Omental fat pad (tissue), 4 donors: Measurements from ENCODE around the gene THOC1. TPM values are rescaled to one million over a fixed set of nuclear protein-coding genes. Genes with fewer than 3 reads are reported as not detected.

Experiments used
- ATAC-seq: fragments of 150-250 bp; one replicate; pipeline ENCODE4 v1.9.1; 2016; ENCODE audit warnings: mild to moderate bottlenecking, moderate library complexity; ENCODE audit not compliant: low FRiP score
- DNase-seq: peaks from one replicate; pipeline ENCODE4 v3.0.0-alpha.2; 2019; ENCODE audit warnings: low spot score
- total RNA-seq, 4 donors: library from RNA; depleted of rRNA; stranded (reverse); fragments of >200 nt; gene quantifications; one replicate each; pipeline ENCODE4 v1.1.0, GENCODE V29; 2016
- TF ChIP-seq, protein P1 (sequence below), 3 donors: fragments of 450-650 bp; IDR thresholded peaks; one replicate each; pipeline ENCODE4 v1.5.1; 2016 to 2017; ENCODE audit warnings: antibody characterized with exemption in 3 of 3, mild to moderate bottlenecking in 3 of 3, moderate library complexity in 2 of 3

Gene THOC1
- total RNA-seq, 4 donors from 2014 or later, result 33.0 to 60.6 (median 45.9) TPM

DNA sequence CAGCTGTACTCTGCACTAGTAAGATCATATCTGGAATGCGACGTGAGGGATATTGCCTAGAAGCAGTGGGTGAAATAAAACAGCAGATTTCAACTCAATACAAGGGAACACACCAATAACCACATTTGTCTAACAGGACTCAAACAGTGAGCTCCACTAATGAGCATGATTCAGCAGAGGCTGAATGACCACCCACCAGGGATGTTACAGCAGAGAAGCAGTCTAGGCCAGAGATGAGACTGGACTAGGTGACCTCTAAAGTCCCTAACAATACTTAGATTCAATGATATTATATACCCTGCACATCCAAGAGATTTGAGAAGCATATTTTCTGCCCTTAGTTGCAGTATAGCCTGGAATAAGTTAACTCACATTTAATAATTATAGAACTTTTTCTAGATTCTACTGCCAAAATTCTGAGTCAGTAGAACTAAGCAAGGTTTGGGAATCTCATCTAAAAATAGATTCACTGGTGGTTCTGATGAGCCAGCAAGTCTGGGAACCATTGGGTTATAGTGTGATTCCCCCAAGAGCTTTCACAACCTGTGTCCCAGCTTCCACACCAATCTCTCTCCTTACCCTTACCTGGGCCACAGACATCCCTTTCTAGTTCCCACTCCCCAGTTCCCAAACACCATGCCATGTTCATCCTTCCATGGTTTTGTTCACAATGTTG is 6.3 kb downstream of the THOC1 start:
- ATAC-seq, result no peak
- no peak for DNase-seq
- TF ChIP-seq, protein P1, sequence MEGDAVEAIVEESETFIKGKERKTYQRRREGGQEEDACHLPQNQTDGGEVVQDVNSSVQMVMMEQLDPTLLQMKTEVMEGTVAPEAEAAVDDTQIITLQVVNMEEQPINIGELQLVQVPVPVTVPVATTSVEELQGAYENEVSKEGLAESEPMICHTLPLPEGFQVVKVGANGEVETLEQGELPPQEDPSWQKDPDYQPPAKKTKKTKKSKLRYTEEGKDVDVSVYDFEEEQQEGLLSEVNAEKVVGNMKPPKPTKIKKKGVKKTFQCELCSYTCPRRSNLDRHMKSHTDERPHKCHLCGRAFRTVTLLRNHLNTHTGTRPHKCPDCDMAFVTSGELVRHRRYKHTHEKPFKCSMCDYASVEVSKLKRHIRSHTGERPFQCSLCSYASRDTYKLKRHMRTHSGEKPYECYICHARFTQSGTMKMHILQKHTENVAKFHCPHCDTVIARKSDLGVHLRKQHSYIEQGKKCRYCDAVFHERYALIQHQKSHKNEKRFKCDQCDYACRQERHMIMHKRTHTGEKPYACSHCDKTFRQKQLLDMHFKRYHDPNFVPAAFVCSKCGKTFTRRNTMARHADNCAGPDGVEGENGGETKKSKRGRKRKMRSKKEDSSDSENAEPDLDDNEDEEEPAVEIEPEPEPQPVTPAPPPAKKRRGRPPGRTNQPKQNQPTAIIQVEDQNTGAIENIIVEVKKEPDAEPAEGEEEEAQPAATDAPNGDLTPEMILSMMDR (IDR thresholded peaks at IDR 0.05), result no peak

DNA sequence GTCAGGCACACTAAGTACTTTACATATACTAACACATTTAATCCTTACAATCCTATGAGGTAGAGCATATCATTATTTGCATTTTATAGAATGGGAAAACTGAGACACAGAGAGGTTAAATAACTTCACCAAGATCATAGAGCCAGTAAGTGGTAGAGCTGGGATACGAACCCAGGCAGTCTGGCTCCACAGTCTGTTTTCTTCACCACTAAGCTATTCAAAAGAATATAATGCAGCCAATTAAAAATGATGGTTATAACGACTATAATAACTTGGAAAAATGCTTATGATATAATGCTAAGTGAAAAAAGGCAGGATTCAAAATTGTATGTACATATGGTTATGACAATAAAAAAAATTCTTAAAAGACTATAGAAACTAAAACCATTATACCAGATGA is 7.3 kb downstream of the THOC1 start:
- TF ChIP-seq, protein P1 (IDR thresholded peaks at IDR 0.05), result no peak
- DNase-seq (no peak), ATAC-seq (no peak)

DNA sequence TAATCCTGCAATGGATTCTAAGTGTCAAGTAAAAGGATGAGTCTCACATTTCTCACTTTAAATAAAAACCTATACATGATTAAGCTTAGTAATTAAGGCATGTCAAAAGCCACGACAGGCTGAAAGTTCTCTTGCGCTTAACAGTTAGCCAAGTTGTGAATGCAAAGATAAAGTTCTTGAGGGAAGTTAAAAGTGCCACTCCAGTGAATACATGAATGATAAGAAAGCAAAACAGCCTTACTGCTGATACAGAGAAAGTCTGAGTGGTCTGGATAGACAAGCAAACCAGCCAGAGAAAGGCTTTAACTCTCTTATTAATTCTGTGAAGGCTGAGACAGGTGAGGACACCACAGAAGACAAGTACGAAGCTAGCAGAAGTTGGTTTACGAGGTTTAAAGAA is 12.7 kb downstream of the THOC1 start:
- TF ChIP-seq, protein P1 (IDR thresholded peaks at IDR 0.05), result no peak
- DNase-seq, result no peak
- ATAC-seq, result no peak

DNA sequence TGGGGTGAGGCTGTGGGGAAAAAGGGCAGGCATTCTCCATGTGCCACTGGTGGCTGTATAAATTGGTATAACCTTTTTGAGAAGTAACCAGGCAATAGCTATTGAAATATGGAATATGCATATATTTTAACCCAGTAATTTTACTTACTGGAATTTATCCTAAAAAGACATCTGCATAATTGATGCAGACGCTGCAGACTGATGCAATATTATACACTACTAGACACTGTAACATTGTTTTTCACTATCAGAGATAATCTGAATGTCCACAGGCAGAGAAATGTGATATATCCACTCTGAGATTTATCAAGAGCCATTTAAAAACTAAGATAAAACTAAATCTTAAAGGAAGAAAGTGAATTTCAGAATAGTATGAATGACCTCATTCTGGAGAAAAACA is 14.7 kb downstream of the THOC1 start:
- ATAC-seq, result no peak
- TF ChIP-seq, protein P1 (IDR thresholded peaks at IDR 0.05), result no peak
- no peak for DNase-seq

DNA sequence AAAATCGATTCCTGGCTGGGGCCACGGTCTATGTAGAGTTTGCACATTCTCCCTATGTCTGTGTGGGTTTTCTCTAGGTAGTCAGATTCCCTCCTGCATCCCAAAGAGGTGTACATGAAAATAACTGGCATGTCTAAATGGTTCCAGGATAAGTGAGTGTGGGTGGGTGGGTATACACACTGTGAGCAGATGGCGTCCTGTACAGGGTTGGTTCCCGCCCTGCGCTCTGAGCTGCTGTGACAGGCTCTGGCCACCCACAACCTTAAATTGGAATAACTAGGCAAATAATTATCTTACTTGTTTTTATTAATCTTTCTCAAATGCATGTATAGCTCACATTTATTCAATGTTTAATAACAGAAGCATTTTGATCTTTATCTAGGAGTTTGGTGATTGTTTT is 16.3 kb downstream of the THOC1 start:
- no peak for DNase-seq
- TF ChIP-seq, protein P1 (IDR thresholded peaks at IDR 0.05), result no peak
- ATAC-seq, result no peak

DNA sequence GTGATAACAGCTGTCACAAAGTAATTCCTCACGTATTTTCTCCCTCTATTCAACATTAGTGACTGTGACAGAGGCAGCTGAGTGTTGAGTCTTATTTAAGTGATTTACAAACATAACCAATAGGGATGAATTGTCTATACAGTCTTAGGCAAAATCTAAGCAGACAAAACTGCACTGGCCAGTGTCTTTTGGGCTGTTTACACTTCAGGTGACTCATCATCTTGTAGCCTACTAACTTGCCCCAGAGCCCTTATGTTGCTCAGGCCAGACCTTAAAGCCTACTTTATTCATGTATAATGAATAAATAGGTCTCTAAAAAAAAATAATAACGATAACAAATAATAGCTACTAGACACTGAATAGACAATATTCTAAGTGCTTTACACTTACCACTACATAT is 17.2 kb downstream of the THOC1 start:
- TF ChIP-seq, protein P1 (IDR thresholded peaks at IDR 0.05), result no peak
- no peak for ATAC-seq
- no peak for DNase-seq

DNA sequence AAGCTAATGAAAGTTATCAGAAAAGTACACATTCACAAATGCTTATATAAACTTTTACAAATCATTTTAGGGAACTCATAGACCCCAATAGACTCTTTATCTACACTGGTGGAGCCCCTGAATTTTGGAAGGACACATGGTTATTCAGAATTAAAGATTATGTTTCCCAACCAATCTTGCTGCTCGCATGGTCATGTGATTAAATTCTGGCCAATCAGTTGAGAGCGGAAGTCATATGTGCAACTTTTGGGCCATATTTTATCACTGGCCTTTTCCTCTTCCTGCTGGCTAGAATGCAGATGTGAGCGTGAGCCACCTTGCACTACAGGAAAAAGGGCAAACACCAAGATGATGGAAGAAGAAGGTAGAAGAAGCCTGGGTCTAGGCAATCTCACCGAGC is 19.8 kb downstream of the THOC1 start:
- DNase-seq, result no peak
- ATAC-seq, result no peak
- TF ChIP-seq, protein P1 (IDR thresholded peaks at IDR 0.05), result no peak
